ENCODE results near the gene ZNF469. TPM values are rescaled to one million over a fixed set of nuclear protein-coding genes. Genes with fewer than 3 reads are reported as not detected.

Gene ZNF469
- total and polyA plus RNA-seq, 2 donors (not counting 3 experiments of a cell fraction or from before 2014, with no cell fraction given), result 0.90 to 5.7 TPM

DNA sequence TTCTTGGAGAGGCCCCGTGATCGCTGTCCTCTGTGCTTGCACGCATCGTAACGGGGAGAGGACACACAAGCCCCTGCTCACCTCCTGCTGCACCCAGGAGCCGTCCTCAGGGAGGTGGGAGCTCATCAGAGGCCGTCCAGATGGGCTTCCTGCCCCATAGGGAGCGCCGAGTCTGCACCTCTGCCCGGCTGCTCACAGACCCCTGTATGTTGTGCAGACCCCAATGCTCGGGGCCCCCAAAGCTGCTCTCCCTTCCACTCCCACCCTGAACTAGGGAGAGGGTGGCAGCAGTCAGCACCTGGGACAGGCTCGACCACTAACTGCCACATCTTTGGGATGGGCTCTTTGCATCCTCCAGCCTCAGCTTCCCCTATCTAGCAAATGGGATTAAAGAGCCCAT is 4.4 kb upstream of the ZNF469 start:
- no peak overlapping the region for H3K4me3 ChIP-seq (replicated peaks in 1 of 3; ENCODE audit: insufficient read depth in 1 of 3, low read depth in 1 of 3, low read length in 3 of 3)

DNA sequence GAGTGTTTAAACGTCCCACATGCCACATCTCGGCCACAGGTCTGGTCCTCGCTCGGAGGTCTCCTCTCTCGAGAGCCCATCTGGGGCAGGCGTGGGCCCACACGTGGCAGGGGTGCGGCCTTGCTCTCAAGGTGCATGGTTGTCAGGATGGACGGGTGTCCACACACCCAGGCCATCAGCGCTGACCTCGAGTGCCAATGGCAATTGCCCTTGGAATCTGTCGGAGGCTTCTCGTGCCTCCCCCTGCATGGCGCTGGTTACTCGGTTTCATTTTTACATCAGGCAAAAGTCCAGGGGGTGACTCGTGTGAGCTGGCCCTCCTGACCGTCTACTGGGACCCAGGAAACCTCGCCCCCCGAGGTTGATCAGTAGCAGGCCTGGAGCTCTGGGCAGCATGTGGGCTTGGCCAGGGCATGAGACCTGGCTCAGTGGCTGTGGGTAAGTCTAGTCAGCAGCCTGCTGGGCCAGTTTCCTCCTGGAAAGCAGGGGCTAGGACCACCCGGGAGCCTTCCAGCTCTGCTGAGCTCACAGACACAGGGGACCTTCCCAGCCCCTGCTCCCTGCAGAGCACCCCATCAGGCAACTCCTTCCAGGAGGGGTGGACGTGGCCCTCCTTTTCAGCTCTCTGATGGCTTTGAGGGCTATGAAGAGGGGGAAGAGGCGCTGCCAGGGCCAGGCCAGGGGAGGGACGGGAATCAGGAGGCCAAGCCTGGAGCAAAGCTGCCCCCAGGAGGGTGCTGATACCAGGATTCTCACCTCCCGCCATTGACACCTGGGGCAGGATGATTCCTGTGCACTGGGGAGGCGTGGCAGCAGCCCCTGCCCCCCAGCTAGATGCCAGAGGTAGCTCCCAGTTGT is 3.7 kb upstream of the ZNF469 start:
- no peak overlapping the region for H3K9ac ChIP-seq (replicated peaks; ENCODE audit: extremely low read depth, insufficient read depth, low read length)
- intact Hi-C loops (cut with micrococcal nuclease), result no loop called here
- H3K4me2 ChIP-seq (ENCODE audit: insufficient read depth, low read length), result no peak overlapping the region
- H4K20me1 ChIP-seq (replicated peaks; ENCODE audit: control insufficient read depth, extremely low read depth, insufficient read depth, low read length), result no peaks in the 10 kb centered on the region
- POLR2A ChIA-PET, result no interaction called here
- H3K27ac ChIP-seq (ENCODE audit: insufficient read depth, low read depth, low read length), result no peak overlapping the region
- TF ChIP-seq MYC (IDR thresholded peaks at IDR 0.05; ENCODE audit: low read depth, low read length), result no peak
- TF ChIP-seq POLR2A (IDR thresholded peaks at IDR 0.05; ENCODE audit: low read depth, low read length), result no peak
- TF ChIP-seq EZH2 (IDR thresholded peaks at IDR 0.05; ENCODE audit: borderline replicate concordance, low read depth, low read length, severe bottlenecking), result no peak
- TF ChIP-seq POLR2AphosphoS5 (IDR thresholded peaks at IDR 0.05; ENCODE audit: insufficient read depth, low read depth, low read length), result no peak
- TF ChIP-seq, protein P1, sequence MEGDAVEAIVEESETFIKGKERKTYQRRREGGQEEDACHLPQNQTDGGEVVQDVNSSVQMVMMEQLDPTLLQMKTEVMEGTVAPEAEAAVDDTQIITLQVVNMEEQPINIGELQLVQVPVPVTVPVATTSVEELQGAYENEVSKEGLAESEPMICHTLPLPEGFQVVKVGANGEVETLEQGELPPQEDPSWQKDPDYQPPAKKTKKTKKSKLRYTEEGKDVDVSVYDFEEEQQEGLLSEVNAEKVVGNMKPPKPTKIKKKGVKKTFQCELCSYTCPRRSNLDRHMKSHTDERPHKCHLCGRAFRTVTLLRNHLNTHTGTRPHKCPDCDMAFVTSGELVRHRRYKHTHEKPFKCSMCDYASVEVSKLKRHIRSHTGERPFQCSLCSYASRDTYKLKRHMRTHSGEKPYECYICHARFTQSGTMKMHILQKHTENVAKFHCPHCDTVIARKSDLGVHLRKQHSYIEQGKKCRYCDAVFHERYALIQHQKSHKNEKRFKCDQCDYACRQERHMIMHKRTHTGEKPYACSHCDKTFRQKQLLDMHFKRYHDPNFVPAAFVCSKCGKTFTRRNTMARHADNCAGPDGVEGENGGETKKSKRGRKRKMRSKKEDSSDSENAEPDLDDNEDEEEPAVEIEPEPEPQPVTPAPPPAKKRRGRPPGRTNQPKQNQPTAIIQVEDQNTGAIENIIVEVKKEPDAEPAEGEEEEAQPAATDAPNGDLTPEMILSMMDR (IDR thresholded peaks at IDR 0.05; ENCODE audit: extremely low read depth in 1 of 2, insufficient read depth in 1 of 2, low read depth in 1 of 2, low read length in 2 of 2), result no peak
- no peak for TF ChIP-seq GATA2 (IDR thresholded peaks at IDR 0.05; ENCODE audit: insufficient read depth, insufficient read length, low read depth, low read length)
- TF ChIP-seq, protein P2, sequence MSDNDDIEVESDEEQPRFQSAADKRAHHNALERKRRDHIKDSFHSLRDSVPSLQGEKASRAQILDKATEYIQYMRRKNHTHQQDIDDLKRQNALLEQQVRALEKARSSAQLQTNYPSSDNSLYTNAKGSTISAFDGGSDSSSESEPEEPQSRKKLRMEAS (IDR thresholded peaks at IDR 0.05; ENCODE audit: insufficient read depth, insufficient read length), result no peak
- TF ChIP-seq JUN (IDR thresholded peaks at IDR 0.05; ENCODE audit: borderline replicate concordance, insufficient read depth, insufficient read length, low read depth), result no peak
- TF ChIP-seq FOS (IDR thresholded peaks at IDR 0.05; ENCODE audit: borderline replicate concordance, insufficient read depth, low read length), result no peak
- DNase-seq (ENCODE audit: low read depth, low spot score) (no peak), FAIRE-seq (no peak)
- CTCF ChIA-PET, result no interaction called here
- no peaks in the 10 kb centered on the region for H3K36me3 ChIP-seq (ENCODE audit: control insufficient read depth in 2 of 2, extremely low read depth in 1 of 2, insufficient read depth in 2 of 2, low read length in 2 of 2)
- BruUV-seq (replicated peaks), result no TSS peak
- H3K4me1 ChIP-seq (ENCODE audit: control insufficient read depth, extremely low read depth, insufficient read depth, low read length), result no peaks in the 10 kb centered on the region
- H3K4me3 ChIP-seq (replicated peaks in 1 of 3; ENCODE audit: insufficient read depth in 1 of 3, low read depth in 1 of 3, low read length in 3 of 3), result no peak overlapping the region
- no peaks in the 10 kb centered on the region for H3K79me2 ChIP-seq (ENCODE audit: control insufficient read depth, insufficient read depth, low read length)
- H3K9me3 ChIP-seq (replicated peaks; ENCODE audit: control insufficient read depth, insufficient read depth, low read length), result no peaks in the 10 kb centered on the region
- dilution Hi-C loops (cut with MboI; ENCODE audit: extremely low pct_ligation_motif_present, low sequenced_read_pairs), result no loop called here
- no peaks in the 10 kb centered on the region for H3K9me1 ChIP-seq (replicated peaks; ENCODE audit: control insufficient read depth, extremely low read depth, insufficient read depth, low read length)
- H3K27me3 ChIP-seq (ENCODE audit: control insufficient read depth in 2 of 2, insufficient read depth in 2 of 2, low read length in 2 of 2), result peaks cover 3 to 4% of the 10 kb centered on the region in 2 experiments
- H2AFZ ChIP-seq (ENCODE audit: low read depth, low read length), result no peak overlapping the region

More for the DNA sequence above, 4.4 kb upstream of the ZNF469 start:
- no TSS peak for BruUV-seq (replicated peaks)
- Histone ChIP-seq H3K9me3 (replicated peaks; ENCODE audit: control insufficient read depth, insufficient read depth, low read length) (no peaks in the 10 kb centered on the region), H4K20me1 (replicated peaks; ENCODE audit: control insufficient read depth, extremely low read depth, insufficient read depth, low read length) (no peaks in the 10 kb centered on the region), H3K27me3 (ENCODE audit: control insufficient read depth in 2 of 2, insufficient read depth in 2 of 2, low read length in 2 of 2) (no peaks in the 10 kb centered on the region), H3K9me1 (replicated peaks; ENCODE audit: control insufficient read depth, extremely low read depth, insufficient read depth, low read length) (no peaks in the 10 kb centered on the region), H3K4me1 (ENCODE audit: control insufficient read depth, extremely low read depth, insufficient read depth, low read length) (no peaks in the 10 kb centered on the region), H3K4me2 (ENCODE audit: insufficient read depth, low read length) (no peak overlapping the region), H3K9ac (replicated peaks; ENCODE audit: extremely low read depth, insufficient read depth, low read length) (no peak overlapping the region), H3K27ac (ENCODE audit: insufficient read depth, low read depth, low read length) (no peak overlapping the region), H3K79me2 (ENCODE audit: control insufficient read depth, insufficient read depth, low read length) (no peaks in the 10 kb centered on the region), H3K36me3 (ENCODE audit: control insufficient read depth in 2 of 2, extremely low read depth in 1 of 2, insufficient read depth in 2 of 2, low read length in 2 of 2) (no peaks in the 10 kb centered on the region), H2AFZ (ENCODE audit: low read depth, low read length) (no peak overlapping the region)
- ChIA-PET CTCF (no interaction called here), POLR2A (no interaction called here)
- DNase-seq (ENCODE audit: low read depth, low spot score), result no peak
- FAIRE-seq, result no peak
- intact Hi-C loops (cut with micrococcal nuclease) (no loop called here), dilution Hi-C loops (cut with MboI; ENCODE audit: extremely low pct_ligation_motif_present, low sequenced_read_pairs) (no loop called here)
- TF ChIP-seq POLR2AphosphoS5 (IDR thresholded peaks at IDR 0.05; ENCODE audit: insufficient read depth, low read depth, low read length), result no peak
- TF ChIP-seq, protein P2 (IDR thresholded peaks at IDR 0.05; ENCODE audit: insufficient read depth, insufficient read length), result no peak
- TF ChIP-seq JUN (IDR thresholded peaks at IDR 0.05; ENCODE audit: borderline replicate concordance, insufficient read depth, insufficient read length, low read depth), result no peak
- TF ChIP-seq MYC (IDR thresholded peaks at IDR 0.05; ENCODE audit: low read depth, low read length), result no peak
